Measurements from ENCODE around the gene CA12. TPM values are rescaled to one million over a fixed set of nuclear protein-coding genes. Genes with fewer than 3 reads are reported as not detected.

Gene CA12
- total and polyA plus RNA-seq, 2 donors (not counting 3 experiments of a cell fraction or from before 2014, with no cell fraction given) = 1.1 to 5.9 TPM

- Histone ChIP-seq H3K4me2 (ENCODE audit: insufficient read depth, low read length) (no peak overlapping the region), H3K9ac (replicated peaks; ENCODE audit: extremely low read depth, insufficient read depth, low read length) (no peak overlapping the region), H3K27me3 (ENCODE audit: control insufficient read depth in 2 of 2, insufficient read depth in 2 of 2, low read length in 2 of 2) (peaks cover 0 to 10% of the 10 kb centered on the region in 2 experiments), H3K4me1 (ENCODE audit: control insufficient read depth, extremely low read depth, insufficient read depth, low read length) (no peaks in the 10 kb centered on the region), H4K20me1 (replicated peaks; ENCODE audit: control insufficient read depth, extremely low read depth, insufficient read depth, low read length) (no peaks in the 10 kb centered on the region), H3K79me2 (ENCODE audit: control insufficient read depth, insufficient read depth, low read length) (no peaks in the 10 kb centered on the region), H3K36me3 (ENCODE audit: control insufficient read depth in 2 of 2, extremely low read depth in 1 of 2, insufficient read depth in 2 of 2, low read length in 2 of 2) (no peaks in the 10 kb centered on the region), H3K9me1 (replicated peaks; ENCODE audit: control insufficient read depth, extremely low read depth, insufficient read depth, low read length) (no peaks in the 10 kb centered on the region), H3K4me3 (replicated peaks in 1 of 3; ENCODE audit: insufficient read depth in 1 of 3, low read depth in 1 of 3, low read length in 3 of 3) (no peak overlapping the region), H3K27ac (ENCODE audit: insufficient read depth, low read depth, low read length) (no peak overlapping the region), H3K9me3 (replicated peaks; ENCODE audit: control insufficient read depth, insufficient read depth, low read length) (no peaks in the 10 kb centered on the region), H2AFZ (ENCODE audit: low read depth, low read length) (no peak overlapping the region)
- DNase-seq (ENCODE audit: low read depth, low spot score) = no peak
- TF ChIP-seq GATA2 (IDR thresholded peaks at IDR 0.05; ENCODE audit: insufficient read depth, insufficient read length, low read depth, low read length) = no peak
- TF ChIP-seq CTCF (IDR thresholded peaks at IDR 0.05; ENCODE audit: extremely low read depth in 1 of 2, insufficient read depth in 1 of 2, low read depth in 1 of 2, low read length in 2 of 2) = no peak
- TF ChIP-seq FOS (IDR thresholded peaks at IDR 0.05; ENCODE audit: borderline replicate concordance, insufficient read depth, low read length) = no peak
- TF ChIP-seq MAX (IDR thresholded peaks at IDR 0.05; ENCODE audit: insufficient read depth, insufficient read length) = no peak
- no peak for TF ChIP-seq MYC (IDR thresholded peaks at IDR 0.05; ENCODE audit: low read depth, low read length)
- no peak for TF ChIP-seq EZH2 (IDR thresholded peaks at IDR 0.05; ENCODE audit: borderline replicate concordance, low read depth, low read length, severe bottlenecking)
- intact Hi-C loops (cut with micrococcal nuclease) = no loop called here
- FAIRE-seq = no peak
- dilution Hi-C loops (cut with MboI; ENCODE audit: extremely low pct_ligation_motif_present, low sequenced_read_pairs) = no loop called here
- ChIA-PET CTCF (no interaction called here), POLR2A (no interaction called here)
- BruUV-seq (replicated peaks) = no TSS peak
These were observed 17.0 kb downstream of the CA12 start for GRCh38 chr15:63364399-63365272.

Measured in endothelial cell of umbilical vein (primary cell).